Vagina (tissue), 2 donors: ENCODE data around the gene COL8A2.

ENCODE experiments used
- CTCF ChIP-seq, 3 experiments: fragments of 450-650 bp in 2 of 3; fragments of 200-600 bp in 1 of 3; sonication (generic) in 1 of 3; IDR thresholded peaks; one replicate each; pipeline ENCODE4 v1.5.1; 2017 to 2019; ENCODE audit warnings: antibody characterized with exemption in 3 of 3, mild to moderate bottlenecking in 2 of 3, moderate library complexity in 2 of 3
- POLR2A ChIP-seq, 2 donors: fragments of 450-650 bp; IDR thresholded peaks; one replicate each; pipeline ENCODE4 v1.6.1; 2017; ENCODE audit warnings: antibody characterized with exemption in 2 of 2, mild to moderate bottlenecking in 2 of 2, moderate library complexity in 2 of 2

GRCh38 chr1:36111151-36111550, 13.9 kb downstream of the COL8A2 start:
- TF ChIP-seq POLR2A (IDR thresholded peaks at IDR 0.05) = no peak
- TF ChIP-seq CTCF (IDR thresholded peaks at IDR 0.05) = no peak
